PC-3 (cell line): ENCODE measurements around the gene TBC1D5.

Experiments
- CTCF ChIP-seq: fragments of 300-600 bp; sonication (generic); conservative IDR thresholded peaks from 2 replicates; pipeline ENCODE4 v1.5.1; 2017; ENCODE audit warnings: antibody characterized with exemption, low read depth, mild to moderate bottlenecking, low read length
- EZH2phosphoT487 ChIP-seq: fragments of 300-600 bp; sonication (generic); IDR thresholded peaks from 2 replicates; pipeline ENCODE4 v1.6.1; 2018; ENCODE audit warnings: mild to moderate bottlenecking, antibody characterized with exemption, low read length, borderline replicate concordance

GRCh38 chr3:17656264-17656663, 86.2 kb downstream of the TBC1D5 start:
- TF ChIP-seq CTCF (no peak), EZH2phosphoT487 (no peak)
